Measurements from ENCODE around the gene DYNLL1. TPM values are rescaled to one million over a fixed set of nuclear protein-coding genes. Genes with fewer than 3 reads are reported as not detected.

The DYNLL1 gene
- 146 and 173 TPM in 2 replicates for total RNA-seq

DNA sequence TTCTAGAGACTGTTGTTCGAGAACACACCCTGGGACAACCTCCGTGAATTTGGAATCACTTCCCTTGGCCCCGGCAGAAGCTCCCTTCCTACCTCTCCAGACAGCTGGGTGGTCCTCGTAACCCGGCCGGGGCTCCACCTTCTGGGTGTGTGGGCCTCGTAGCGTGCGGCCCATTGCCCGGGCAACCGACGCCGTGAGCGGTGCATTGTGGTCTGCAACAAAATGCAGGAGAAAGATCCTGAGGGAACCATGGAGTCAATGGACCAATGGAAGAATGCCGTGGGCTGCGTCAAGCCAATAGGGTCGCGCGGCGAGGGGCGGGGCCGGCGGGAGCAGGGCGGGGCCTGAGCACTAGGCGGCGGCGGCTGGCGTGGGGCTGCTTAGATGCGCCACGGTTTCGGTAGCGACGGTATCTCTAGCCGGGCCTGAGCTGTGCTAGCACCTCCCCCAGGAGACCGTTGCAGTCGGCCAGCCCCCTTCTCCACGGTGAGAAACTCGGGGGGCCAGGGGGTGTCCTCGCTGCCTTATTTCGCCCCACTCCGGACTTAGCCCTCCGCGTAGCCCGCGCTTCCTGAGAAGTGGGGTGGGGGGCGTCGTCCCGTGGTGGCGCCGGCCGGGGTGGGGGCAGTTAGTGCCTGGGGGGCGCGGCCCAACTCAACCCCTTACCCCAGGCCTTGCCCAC, at the start of gene DYNLL1:
Gene DYNLL1 (plus strand): TSS at position 383 of the 682 bp plus-strand sequence. CDS start 309 bp downstream, outside the sequence.

DNA sequence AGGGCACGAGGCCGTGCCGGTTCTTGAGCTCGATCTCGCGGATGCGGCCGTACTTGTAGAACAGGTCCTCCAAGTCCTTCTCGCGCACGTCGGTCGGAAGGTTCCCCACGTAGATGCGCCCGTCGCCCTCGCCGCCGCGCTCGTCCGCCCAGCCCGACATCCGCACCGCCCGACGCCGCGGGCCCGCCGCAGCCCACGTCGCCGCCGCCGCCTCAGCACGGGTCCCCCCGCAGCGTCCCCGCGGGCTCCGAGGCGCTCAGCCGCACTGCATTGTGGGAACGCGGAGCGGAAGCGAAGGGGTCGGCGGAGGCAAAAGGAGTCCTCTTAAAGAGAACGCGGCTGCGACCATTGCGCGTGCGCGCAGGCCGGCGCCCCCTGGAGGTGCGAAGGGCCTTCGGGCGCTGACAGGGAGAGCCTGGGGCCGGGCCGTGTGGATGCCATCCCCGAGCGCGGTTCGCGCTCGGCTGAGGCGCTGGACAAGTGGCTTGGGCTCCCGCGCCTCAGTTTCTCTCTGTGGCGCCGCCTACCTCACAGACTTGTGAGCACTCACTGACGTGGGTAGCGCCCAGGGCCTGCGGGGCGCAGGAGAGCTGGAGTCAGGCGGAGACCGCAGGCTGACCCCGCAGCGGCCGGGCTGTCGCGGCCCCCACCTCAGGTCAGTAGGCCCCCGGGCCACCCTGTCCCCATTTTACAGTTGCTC, 26.3 kb upstream of the DYNLL1 start, which contains the start of gene SRSF9:
Gene SRSF9 (minus strand): TSS at position 299 of the 700 bp plus-strand sequence. CDS start 139 bp downstream, at position 160.

DNA sequence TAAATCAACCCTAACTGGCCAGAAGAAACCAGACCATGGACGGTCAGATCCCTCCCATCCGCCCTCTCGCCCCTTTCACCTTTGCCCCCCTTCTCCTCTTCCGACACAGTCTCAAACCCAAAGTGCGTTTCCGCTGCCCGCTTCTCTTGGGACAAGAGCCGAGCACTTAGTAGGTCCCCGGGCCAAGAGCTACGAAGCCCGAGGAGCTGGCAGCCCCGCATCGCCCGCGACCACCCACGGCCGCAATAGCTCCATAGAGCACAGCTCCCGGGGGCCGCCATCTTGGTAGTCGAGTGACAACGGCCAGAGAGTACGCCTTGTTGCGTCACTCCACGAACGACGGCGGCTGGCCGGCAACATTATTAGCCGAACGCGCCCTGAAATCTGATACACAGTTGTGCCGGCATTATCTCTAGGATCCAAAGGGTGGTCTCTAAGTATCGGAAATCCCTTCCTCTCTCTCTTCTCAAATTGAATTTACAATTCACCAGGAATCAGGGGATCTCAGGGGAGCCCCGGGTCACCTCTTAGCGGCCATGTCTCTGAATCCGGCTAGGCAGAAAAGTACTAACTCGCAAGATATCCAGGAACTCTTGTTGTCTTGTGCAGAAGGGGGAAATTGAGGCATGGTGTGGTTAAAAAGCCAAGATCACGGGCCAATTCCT, 33.1 kb downstream of the DYNLL1 start, which contains the start of gene COQ5:
Gene COQ5 (minus strand): TSS at position 298 of the 665 bp plus-strand sequence. CDS start 17 bp downstream, at position 281.

DNA sequence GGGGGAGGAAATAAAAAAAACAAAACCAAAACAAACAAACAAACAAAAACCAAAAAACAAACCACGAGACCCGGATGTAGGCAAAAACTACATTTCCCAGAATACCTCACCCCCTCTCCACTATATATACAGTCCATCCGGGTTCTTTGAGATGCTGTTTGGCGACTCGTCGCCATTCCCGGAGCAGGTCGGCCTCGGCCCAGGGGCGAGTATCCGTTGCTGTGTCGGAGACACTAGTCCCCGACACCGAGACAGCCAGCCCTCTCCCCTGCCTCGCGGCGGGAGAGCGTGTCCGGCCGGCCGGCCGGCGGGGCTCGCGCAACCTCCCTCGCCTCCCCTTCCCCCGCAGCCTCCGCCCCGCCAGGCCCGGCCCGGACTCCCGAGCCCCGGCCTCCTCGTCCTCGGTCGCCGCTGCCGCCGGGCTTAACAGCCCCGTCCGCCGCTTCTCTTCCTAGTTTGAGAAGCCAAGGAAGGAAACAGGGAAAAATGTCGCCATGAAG, 38.3 kb downstream of the DYNLL1 start, which contains the start of gene RNF10:
Gene RNF10 (plus strand): TSS at position 154 of the 500 bp plus-strand sequence. CDS start 456 bp downstream, outside the sequence.

Small RNA genes within 50 kb of the gene (small RNA-seq; reads per million reads assigned to genes)
- gene RF00019, result not detected

Other genes starting within 250 kb of the DYNLL1 start
- gene PXN, start 230.4 kb upstream of the DYNLL1 start, total RNA-seq, result 55.5 and 70.7 TPM in 2 replicates
- under 0.01 TPM in 2 replicates for gene RNU4-2, start 204.2 kb upstream of the DYNLL1 start, total RNA-seq
- under 0.01 TPM in 2 replicates for gene RNU4-1, start 202.9 kb upstream of the DYNLL1 start, total RNA-seq
- 0.65 and 0.85 TPM in 2 replicates for gene SIRT4, start 193.8 kb upstream of the DYNLL1 start, total RNA-seq
- not detected in 2 replicates for gene PLA2G1B, start 168.3 kb upstream of the DYNLL1 start, total RNA-seq
- not detected in 2 replicates for gene MSI1, start 126.9 kb upstream of the DYNLL1 start, total RNA-seq
- 144 and 258 TPM in 2 replicates for gene COX6A1, start 58.0 kb upstream of the DYNLL1 start, total RNA-seq
- gene TRIAP1, start 49.7 kb upstream of the DYNLL1 start, total RNA-seq, result 13.5 and 20.2 TPM in 2 replicates
- gene GATC, start 49.7 kb upstream of the DYNLL1 start, total RNA-seq, result 15.3 and 20.0 TPM in 2 replicates
- 82.2 and 87.6 TPM in 2 replicates for gene SRSF9, start 26.4 kb upstream of the DYNLL1 start, total RNA-seq
- gene COQ5, start 33.0 kb downstream of the DYNLL1 start, total RNA-seq, result 23.7 and 24.3 TPM in 2 replicates
- gene RNF10, start 38.2 kb downstream of the DYNLL1 start, total RNA-seq, result 98.4 and 117 TPM in 2 replicates
- gene POP5, start 85.3 kb downstream of the DYNLL1 start, total RNA-seq, result 11.5 and 18.5 TPM in 2 replicates
- 0.24 and 0.32 TPM in 2 replicates for gene CABP1, start 144.5 kb downstream of the DYNLL1 start, total RNA-seq
- gene MLEC, start 191.0 kb downstream of the DYNLL1 start, total RNA-seq, result 113 and 120 TPM in 2 replicates
- gene UNC119B, start 214.3 kb downstream of the DYNLL1 start, total RNA-seq, result 20.3 and 24.8 TPM in 2 replicates
- 17.7 and 18.7 TPM in 2 replicates for gene ACADS, start 229.7 kb downstream of the DYNLL1 start, total RNA-seq

All from hair follicle dermal papilla cell (primary cell).